GM13976 (cell line): ENCODE measurements around the gene ADCY7.

Experiments used
- DNase-seq: peaks from one replicate; pipeline ENCODE4 v3.0.0; 2012; ENCODE audit warnings: low spot score
- CTCF ChIP-seq: IDR thresholded peaks from 2 replicates; pipeline ENCODE4 v1.5.1; 2012; ENCODE audit warnings: borderline replicate concordance, mild to moderate bottlenecking; ENCODE audit not compliant: insufficient read depth; ENCODE audit errors: extremely low read depth, missing control alignments, control extremely low read depth
- in situ Hi-C: fragments of 300-500 bp; cut with MboI; formaldehyde crosslinking; loops from one replicate; pipeline ENCODE4 v1.12.0; 2022; ENCODE audit warnings: low sequenced_read_pairs, mixed read lengths, inconsistent platforms; ENCODE audit not compliant: unreplicated experiment

Gene ADCY7

GRCh38 chr16:50288026-50288425 is 21.7 kb downstream of the ADCY7 start:
- no peak for DNase-seq
- in situ Hi-C loops = no loop called here

DNA sequence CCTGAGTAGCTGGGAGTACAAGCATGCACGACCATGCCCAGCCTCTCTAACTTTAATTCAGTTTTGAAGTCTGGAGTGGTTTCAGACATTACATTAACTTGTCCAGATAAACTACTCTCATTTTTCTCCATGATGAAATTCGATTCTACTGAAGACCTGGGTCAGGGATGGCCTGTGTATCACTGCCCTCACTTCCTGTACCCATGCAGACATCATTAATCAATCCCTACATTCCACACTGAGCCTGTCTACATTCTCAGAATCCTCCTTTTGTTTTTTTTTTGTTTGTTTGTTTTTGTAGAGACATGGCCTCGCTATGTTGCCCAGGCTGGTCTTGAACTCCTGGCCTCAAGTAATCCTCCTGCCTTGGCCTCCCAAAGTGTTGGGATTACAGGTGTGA is 22.6 kb downstream of the ADCY7 start:
- DNase-seq = no peak
- in situ Hi-C loops = no loop called here
- no peak for TF ChIP-seq CTCF

More at GRCh38 chr16:50288026-50288425, 21.7 kb downstream of the ADCY7 start:
- no peak for TF ChIP-seq CTCF

DNA sequence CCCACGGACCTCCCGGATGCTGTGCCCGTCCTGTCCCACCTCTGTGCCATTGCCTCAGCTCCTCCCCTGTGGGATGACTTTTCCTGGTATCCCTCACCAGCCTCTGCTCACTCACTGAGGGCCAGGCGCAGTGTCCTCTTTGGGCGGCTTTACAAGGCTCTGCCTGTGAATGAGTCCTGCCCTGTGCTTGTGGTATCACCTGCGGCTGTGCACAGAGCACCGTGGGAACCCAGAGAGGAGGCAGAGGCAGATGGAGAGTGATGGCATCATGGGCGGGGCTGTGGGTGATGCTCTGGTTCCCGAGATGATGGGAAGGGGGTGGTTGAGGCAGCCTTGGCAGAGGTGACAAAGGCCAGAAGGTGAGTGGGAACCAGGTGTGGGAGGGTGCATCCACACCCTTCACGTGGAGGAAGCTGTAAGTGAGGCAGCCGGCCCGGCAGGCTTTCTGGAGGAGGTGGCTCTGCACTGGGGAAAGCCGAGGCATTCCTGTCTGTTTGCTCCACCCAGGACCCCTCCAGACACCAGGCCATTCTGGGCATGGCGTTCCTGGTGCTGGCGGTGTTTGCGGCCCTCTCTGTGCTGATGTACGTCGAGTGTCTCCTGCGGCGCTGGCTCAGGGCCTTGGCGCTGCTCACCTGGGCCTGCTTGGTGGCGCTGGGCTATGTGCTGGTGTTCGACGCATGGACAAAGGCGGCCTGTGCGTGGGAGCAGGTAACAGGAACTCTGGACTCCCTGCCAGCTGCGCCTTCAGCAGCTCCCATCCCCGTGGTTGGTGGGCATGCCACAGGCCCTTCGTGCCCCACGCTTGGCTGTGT is 23.8 kb downstream of the ADCY7 start:
- in situ Hi-C loops = no loop called here
- DNase-seq = no peak
- TF ChIP-seq CTCF = no peak

DNA sequence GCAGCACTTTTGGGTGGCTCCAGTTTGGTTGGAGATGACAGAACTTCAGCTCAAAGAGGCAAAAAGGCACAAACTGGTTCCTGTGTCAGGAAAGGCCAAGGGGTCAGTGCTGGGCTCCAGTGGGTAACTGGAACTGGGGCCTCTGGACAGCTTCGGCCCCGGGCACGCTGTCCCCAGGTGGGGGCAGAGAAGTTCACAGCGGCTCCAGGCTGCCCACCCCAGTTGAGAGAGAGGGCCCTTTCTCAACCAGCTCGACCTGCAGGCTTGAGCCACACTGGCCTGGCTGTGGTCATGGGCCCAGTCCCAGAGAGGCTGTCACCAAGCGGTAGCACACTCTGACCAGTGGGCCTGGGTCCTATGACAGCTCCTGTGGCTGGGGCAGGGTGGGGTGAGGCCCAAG is 24.5 kb downstream of the ADCY7 start:
- in situ Hi-C loops = no loop called here
- TF ChIP-seq CTCF = no peak
- DNase-seq = no peak

DNA sequence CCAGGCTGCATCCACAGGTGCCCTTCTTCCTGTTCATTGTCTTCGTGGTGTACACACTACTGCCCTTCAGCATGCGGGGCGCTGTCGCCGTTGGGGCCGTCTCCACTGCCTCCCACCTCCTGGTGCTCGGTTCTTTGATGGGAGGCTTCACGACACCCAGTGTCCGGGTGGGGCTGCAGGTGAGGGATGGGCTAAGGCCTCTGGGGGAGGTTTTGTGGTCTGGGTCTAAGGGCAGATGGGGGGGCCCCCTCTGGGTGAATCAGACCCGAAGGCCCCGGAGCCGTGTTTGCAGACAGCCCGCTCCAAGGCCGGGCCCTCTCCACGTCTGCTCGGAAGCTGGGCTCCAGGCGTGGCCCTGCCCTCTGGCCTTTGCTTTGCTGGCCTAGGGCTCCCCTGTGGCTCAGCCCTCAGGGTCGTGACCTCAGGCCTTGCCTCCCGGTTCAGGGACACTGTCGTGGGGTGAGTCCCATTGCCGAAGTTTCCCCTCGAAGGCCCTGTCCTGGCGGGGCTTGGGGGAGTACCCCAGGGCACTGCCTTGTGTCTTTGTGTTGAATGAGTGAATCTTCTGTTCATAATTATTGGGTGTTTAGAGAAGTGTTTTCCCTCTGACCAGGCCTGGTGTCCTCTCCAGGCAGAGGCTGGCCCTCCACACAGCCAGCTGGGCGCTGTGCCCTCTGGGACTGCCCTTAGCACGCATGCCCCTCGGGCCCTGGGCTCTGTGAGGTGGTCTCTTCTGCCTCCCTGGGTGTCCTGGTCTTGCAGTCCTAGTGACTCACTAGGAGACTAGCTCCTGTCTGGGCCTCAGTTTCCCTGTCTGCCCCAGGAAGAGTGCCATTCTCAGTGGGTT is 25.6 kb downstream of the ADCY7 start:
- no peak for TF ChIP-seq CTCF
- in situ Hi-C loops = no loop called here
- DNase-seq = no peak

DNA sequence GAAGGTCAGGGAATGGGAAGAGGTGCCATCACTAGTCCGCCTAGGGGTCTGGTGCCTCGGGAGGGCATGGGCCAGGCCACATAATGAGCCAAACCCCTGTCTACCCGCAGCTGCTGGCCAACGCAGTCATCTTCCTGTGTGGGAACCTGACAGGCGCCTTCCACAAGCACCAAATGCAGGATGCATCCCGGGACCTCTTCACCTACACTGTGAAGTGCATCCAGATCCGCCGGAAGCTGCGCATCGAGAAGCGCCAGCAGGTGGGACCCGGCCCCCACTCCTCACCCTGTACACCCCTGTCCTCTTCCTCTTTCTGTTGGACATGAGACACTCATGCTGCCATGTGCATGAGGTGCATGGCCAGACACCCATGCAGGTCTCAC is 26.2 kb downstream of the ADCY7 start:
- no peak for TF ChIP-seq CTCF
- DNase-seq = no peak
- in situ Hi-C loops = no loop called here
